Keratinocyte (primary cell): Measurements from ENCODE around the gene SMG6. TPM values are rescaled to one million over a fixed set of nuclear protein-coding genes. Genes with fewer than 3 reads are reported as not detected.

Experiments
- DNase-seq: peaks from one replicate; pipeline ENCODE4 v3.0.0-alpha.2; 2011; ENCODE audit warnings: low read depth, missing footprints, low spot score
- FAIRE-seq: peaks from 2 replicates; lab custom pipeline; 2011; peaks lifted over from hg19 to GRCh38; lab: Jason Lieb, UNC
- H2AFZ ChIP-seq: 2 replicates; pipeline ENCODE4 v1.6.0; 2012; ENCODE audit warnings: low read length, control low read depth, inconsistent platforms; ENCODE audit not compliant: control insufficient read depth
- H3K27ac ChIP-seq: 2 replicates; pipeline ENCODE4 v1.5.1; 2011; ENCODE audit warnings: low read length; ENCODE audit not compliant: control insufficient read depth, insufficient read depth
- H3K27me3 ChIP-seq: 3 replicates; pipeline ENCODE4 v1.6.0; 2011; ENCODE audit warnings: low read length; ENCODE audit not compliant: control insufficient read depth, insufficient read depth; ENCODE audit errors: extremely low read depth
- H3K36me3 ChIP-seq, 2 experiments: 2 replicates in 1 of 2; 3 replicates in 1 of 2; pipeline ENCODE4 v1.5.1; 2011; ENCODE audit warnings: low read length in 2 of 2, mild to moderate bottlenecking in 1 of 2; ENCODE audit not compliant: control insufficient read depth in 2 of 2, insufficient read depth in 2 of 2; ENCODE audit errors: extremely low read depth in 1 of 2
- H3K4me1 ChIP-seq: 3 replicates; pipeline ENCODE4 v1.5.1; 2011; ENCODE audit warnings: low read length; ENCODE audit not compliant: control insufficient read depth, insufficient read depth; ENCODE audit errors: extremely low read depth
- H3K4me2 ChIP-seq: 3 replicates; pipeline ENCODE4 v1.6.0; 2011; ENCODE audit warnings: low read depth, low read length; ENCODE audit not compliant: control insufficient read depth, insufficient read depth; ENCODE audit errors: extremely low read depth
- H3K4me3 ChIP-seq, 3 experiments: fragments of 200-600 bp in 1 of 3; sonication (generic) in 1 of 3; 2 replicates in 2 of 3; 3 replicates in 1 of 3; pipeline ENCODE4 v1.5.1; 2011 to 2016; ENCODE audit warnings: low read length in 3 of 3, mild to moderate bottlenecking in 3 of 3, control low read depth in 2 of 3, inconsistent platforms in 1 of 3, low read depth in 1 of 3, mixed read lengths in 1 of 3, mixed run types in 1 of 3, moderate library complexity in 1 of 3; ENCODE audit not compliant: control insufficient read depth in 2 of 3, insufficient read depth in 2 of 3; ENCODE audit errors: extremely low read depth in 1 of 3
- H3K79me2 ChIP-seq: 2 replicates; pipeline ENCODE4 v1.6.0; 2012; ENCODE audit warnings: low read length; ENCODE audit not compliant: control insufficient read depth, insufficient read depth
- H3K9ac ChIP-seq: 3 replicates; pipeline ENCODE4 v1.6.0; 2011; ENCODE audit warnings: low read length; ENCODE audit not compliant: control insufficient read depth, insufficient read depth; ENCODE audit errors: extremely low read depth
- H3K9me1 ChIP-seq: 3 replicates; pipeline ENCODE4 v1.6.0; 2011; ENCODE audit warnings: low read length; ENCODE audit not compliant: control insufficient read depth, insufficient read depth; ENCODE audit errors: extremely low read depth
- H3K9me3 ChIP-seq: 2 replicates; pipeline ENCODE4 v1.5.1; 2012; ENCODE audit warnings: low read depth, low read length; ENCODE audit not compliant: control insufficient read depth
- H4K20me1 ChIP-seq: 3 replicates; pipeline ENCODE4 v1.6.0; 2011; ENCODE audit warnings: low read length; ENCODE audit not compliant: control insufficient read depth, insufficient read depth; ENCODE audit errors: extremely low read depth
- CTCF ChIP-seq, 3 experiments: IDR thresholded peaks in 1 of 3; conservative IDR thresholded peaks in 1 of 3; optimal IDR thresholded peaks in 1 of 3; 2 replicates in 2 of 3; 3 replicates in 1 of 3; pipeline versions ENCODE3 to v1.5.1; 2011; ENCODE audit warnings: low read length in 3 of 3, mild to moderate bottlenecking in 3 of 3, moderate library complexity in 2 of 3, control low read depth in 1 of 3, inconsistent platforms in 1 of 3; ENCODE audit not compliant: insufficient read depth in 2 of 3; ENCODE audit errors: extremely low read depth in 1 of 3
- EZH2 ChIP-seq: IDR thresholded peaks from one replicate; pipeline ENCODE4 v1.6.1; 2012; ENCODE audit warnings: inconsistent platforms, mild to moderate bottlenecking, low read length, moderate library complexity
- dilution Hi-C: fragments of 300-500 bp; cut with MboI; formaldehyde crosslinking; loops from one replicate; pipeline ENCODE4 v1.7.0; 2020; ENCODE audit warnings: low sequenced_read_pairs; ENCODE audit not compliant: extremely low pct_ligation_motif_present
- polyA plus RNA-seq, 5 experiments: library from polyadenylated mRNA; depleted of rRNA in 3 of 5; stranded (reverse) in 3 of 5; stranded (forward) in 1 of 5; unstranded in 1 of 5; fragments of >200 nt; gene quantifications; 1 replicate in 1 of 5; 2 replicates in 3 of 5; 3 replicates in 1 of 5; pipeline versions ENCODE4 v1.2.1 to v1.2.3, GENCODE V29; 2011 to 2012; ENCODE audit warnings: missing spikeins in 2 of 5, low read depth in 1 of 5, low replicate concordance in 1 of 5

Gene SMG6
- polyA plus RNA-seq, 1 donor (not counting 4 experiments of a cell fraction or from before 2014, with no cell fraction given), result 3.6 TPM

GRCh38 chr17:2085648-2085949, 218.0 kb downstream of the SMG6 start:
- Histone ChIP-seq H3K4me1 (peaks cover 41% of the 10 kb centered on the region), H3K9me3 (no peaks in the 10 kb centered on the region), H3K27me3 (no peaks in the 10 kb centered on the region), H3K4me3 (no peak overlapping the region), H3K9me1 (no peaks in the 10 kb centered on the region), H2AFZ (no peak overlapping the region), H3K79me2 (no peaks in the 10 kb centered on the region), H4K20me1 (no peaks in the 10 kb centered on the region), H3K27ac (no peak overlapping the region), H3K4me2 (no peak overlapping the region), H3K9ac (no peak overlapping the region), H3K36me3 (peaks cover 17 to 18% of the 10 kb centered on the region in 2 experiments)
- FAIRE-seq (no peak), DNase-seq (no peak)
- dilution Hi-C loops, result no loop called here
- no peak for TF ChIP-seq EZH2
- TF ChIP-seq CTCF (optimal IDR thresholded peaks at IDR 0.05 in 1 of 3, IDR thresholded peaks at IDR 0.05 in 1 of 3, conservative IDR thresholded peaks at IDR 0.05 in 1 of 3; ENCODE audit: extremely low read depth in 1 of 3, insufficient read depth in 2 of 3, low read length in 3 of 3), result no peak

- Histone ChIP-seq H3K9me3 (no peaks in the 10 kb centered on the region), H3K9me1 (no peaks in the 10 kb centered on the region), H4K20me1 (no peaks in the 10 kb centered on the region), H3K4me1 (peaks cover 36% of the 10 kb centered on the region), H3K9ac (no peak overlapping the region), H3K79me2 (no peaks in the 10 kb centered on the region), H3K27me3 (no peaks in the 10 kb centered on the region), H2AFZ (no peak overlapping the region), H3K27ac (peak overlapping the region; percentile 33), H3K4me3 (no peak overlapping the region), H3K4me2 (no peak overlapping the region), H3K36me3 (peaks cover 16 to 17% of the 10 kb centered on the region in 2 experiments)
- dilution Hi-C loops, result no loop called here
- TF ChIP-seq CTCF (optimal IDR thresholded peaks at IDR 0.05 in 1 of 3, IDR thresholded peaks at IDR 0.05 in 1 of 3, conservative IDR thresholded peaks at IDR 0.05 in 1 of 3; ENCODE audit: extremely low read depth in 1 of 3, insufficient read depth in 2 of 3, low read length in 3 of 3) (no peak), EZH2 (no peak)
- peak; percentile 41 for FAIRE-seq
- DNase-seq, result no peak
Measured at GRCh38 chr17:2084766-2085647, 218.6 kb downstream of the SMG6 start.
